Heart right ventricle (tissue), 16 donors: ENCODE data around the gene SEC14L5. TPM values are rescaled to one million over a fixed set of nuclear protein-coding genes. Genes with fewer than 3 reads are reported as not detected.
"Not testable (repeated sequence)": the region's sequence is repeated elsewhere in the genome, so short reads cannot be mapped to it uniquely, and the experiment has no call there.

Experiments used
- ATAC-seq, 8 donors: fragments of 200-7000 bp; cut with Tn5 transposase; one replicate each; pipeline ENCODE4 v1.9.1; 2020; ENCODE audit warnings: mild to moderate bottlenecking in 8 of 8, moderate library complexity in 8 of 8, moderate number of reproducible peaks in 1 of 8
- DNase-seq, 2 donors: peaks; one replicate each; pipeline ENCODE4 v3.0.0-alpha.2; 2020
- H3K27ac ChIP-seq, 10 donors: fragments of 200-600 bp; sonication (generic) in 2 of 10; one replicate each; pipeline versions ENCODE4 v1.5.0 to v1.8.0; 2020 to 2022; ENCODE audit warnings: mild to moderate bottlenecking in 3 of 10
- H3K27me3 ChIP-seq, 7 donors: fragments of 200-600 bp; one replicate each; pipeline ENCODE4 v1.8.0; 2021 to 2022; ENCODE audit warnings: mild to moderate bottlenecking in 2 of 7
- H3K36me3 ChIP-seq, 9 donors: fragments of 200-600 bp; sonication (generic) in 1 of 9; one replicate each; pipeline versions ENCODE4 v1.5.0 to v1.8.0; 2020 to 2022; ENCODE audit warnings: mild to moderate bottlenecking in 2 of 9
- H3K4me1 ChIP-seq, 9 donors: fragments of 200-600 bp; sonication (generic) in 1 of 9; one replicate each; pipeline versions ENCODE4 v1.5.0 to v1.8.0; 2020 to 2022; ENCODE audit warnings: mild to moderate bottlenecking in 4 of 9
- H3K4me3 ChIP-seq, 10 donors: fragments of 200-600 bp; sonication (generic) in 2 of 10; one replicate each; pipeline versions ENCODE4 v1.5.0 to v1.8.0; 2020 to 2022; ENCODE audit warnings: mild to moderate bottlenecking in 7 of 10, moderate library complexity in 2 of 10
- H3K9me3 ChIP-seq, 11 donors: fragments of 200-600 bp in 10 of 11; sonication (generic) in 2 of 11; one replicate each; pipeline versions ENCODE4 v1.5.0 to v1.8.0; 2013 to 2022; ENCODE audit warnings: mild to moderate bottlenecking in 2 of 11, control low read depth in 1 of 11, moderate library complexity in 1 of 11
- WGBS, 2 donors: extraction: QIAGEN DNeasy Blood & Tissue Kit; methylation state at CpG; one replicate each; pipeline ENCODE4 v1.1.7; 2013; ENCODE audit warnings: inconsistent platforms in 1 of 2; 5-methylcytosine and 5-hydroxymethylcytosine counted together
- intact Hi-C, 10 donors: fragments of 100-400 bp; cut with DNase I; formaldehyde crosslinking; loops; one replicate each; pipeline versions ENCODE4 v1.11.1 to v1.14.2; 2022
- polyA plus RNA-seq, 2 donors: library from polyadenylated mRNA; stranded (reverse); fragments of 200-250 nt; gene quantifications; one replicate each; pipeline ENCODE4 v1.2.3, GENCODE V29; 2013
- total RNA-seq, 10 donors: library from RNA; stranded (reverse); fragmentation: NEBNext Ultra II Directional in 3 of 10; extraction: Animal tissue kit (Norgen Biotek cat#: 25700) in 3 of 10; gene quantifications; one replicate each; pipeline versions ENCODE4 v1.2.1 to v1.2.4, GENCODE V29; 2021 to 2023
- TF ChIP-seq, protein P1 (sequence below), 9 donors: fragments of 200-600 bp; sonication (generic) in 2 of 9; IDR thresholded peaks; one replicate each; pipeline versions ENCODE4 v1.5.0 to v1.8.0; 2021 to 2022; ENCODE audit warnings: antibody characterized with exemption in 9 of 9, mild to moderate bottlenecking in 5 of 9, moderate library complexity in 1 of 9
- donor health status: Arrhythmogenic right ventricular cardiomyopathy.
- donor health status: ischemic (EF 13 %, LVEDD 7.1; RV severe dilation, severe dysfunction).
- donor health status: healthy with polysubstance abuse.
- donor health status: DM: no; HTN: yes; CAD: no.
- donor health status: DM: no; HTN: no; CAD: no.
- donor health status: ischemic (EF 25% LVEDD 6.9; RV normal size, moderate dysfunction).
- donor health status: ischemic (EF 25% LVEDD 5.7; RV mildly dilated, moderate dysfunction).
- donor health status: healthy.
- donor health status: DM: yes; HTN: yes; CAD: no.
- donor health status: Ischemic cardiomyopathy.
- donor health status: ischemic (EF 35%, LVEDD 5.7; RV mildly dilated, moderate dysfunction).
- donor health status: nonischemic (EF 11% LVEDD 7.7; RV severe dilation, severe dysfunction).
- donor health status: DM: yes; HTN: yes; CAD: no.
- donor health status: PGD.
- donor health status: ischemic (EF 29% LVEDD 5.4; RV normal size, mild dysfunction).
- donor health status: nonischemic (EF 23%, LVEDD 6.1; RV moderate dilation, normal function).

Gene SEC14L5
- total and polyA plus RNA-seq, 12 donors, result 0.04 to 28.4 (median 11.0) TPM

DNA sequence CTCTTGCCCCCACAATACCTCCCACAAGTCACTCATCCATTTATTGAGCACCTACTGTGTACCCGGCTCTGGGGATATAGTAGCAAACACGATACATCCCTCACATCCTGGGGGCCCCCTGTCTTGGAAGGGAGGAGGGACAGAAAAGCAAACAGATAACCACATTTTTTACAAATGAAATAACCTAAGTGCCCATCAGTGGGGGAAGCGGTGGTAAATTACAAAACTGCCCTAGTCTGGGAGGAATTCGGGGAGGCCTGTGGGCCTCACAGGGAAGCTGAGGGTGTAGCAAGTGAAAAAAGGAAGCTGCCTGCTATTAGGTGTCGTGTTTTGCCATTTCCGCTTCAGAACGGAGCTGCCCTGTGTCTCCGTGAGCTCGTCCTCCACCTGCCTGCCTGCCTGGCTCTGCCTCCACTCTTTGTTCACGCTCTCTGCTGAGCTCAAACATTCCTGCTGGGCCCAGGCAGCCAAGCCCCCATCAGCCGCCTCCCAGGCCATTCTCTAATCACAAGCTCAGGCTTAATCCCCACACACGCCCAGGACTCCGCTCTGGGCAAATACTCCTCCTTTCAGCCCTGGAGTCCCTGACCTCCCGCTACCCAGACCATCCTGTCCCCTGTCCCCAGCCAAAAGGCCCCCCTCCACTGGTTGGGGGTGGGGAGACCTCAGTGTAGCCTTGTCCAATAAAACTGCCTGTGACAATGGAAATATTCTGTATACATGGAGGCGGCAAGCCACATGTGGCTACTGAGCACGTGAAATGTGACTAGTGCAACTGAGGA lies 10.2 kb upstream of the SEC14L5 start:
- Histone ChIP-seq H3K27ac (peak overlapping the region in 1 of 10 donors; percentile 40), H3K4me3 (no peak overlapping the region), H3K4me1 (peaks cover 4 to 43% (median 24%) of the 10 kb centered on the region in 9 donors), H3K27me3 (peaks cover 0 to 3% (median 0%) of the 10 kb centered on the region in 7 donors), H3K36me3 (no peaks in the 10 kb centered on the region), H3K9me3 (no peaks in the 10 kb centered on the region)
- no peak for DNase-seq
- TF ChIP-seq, protein P1, sequence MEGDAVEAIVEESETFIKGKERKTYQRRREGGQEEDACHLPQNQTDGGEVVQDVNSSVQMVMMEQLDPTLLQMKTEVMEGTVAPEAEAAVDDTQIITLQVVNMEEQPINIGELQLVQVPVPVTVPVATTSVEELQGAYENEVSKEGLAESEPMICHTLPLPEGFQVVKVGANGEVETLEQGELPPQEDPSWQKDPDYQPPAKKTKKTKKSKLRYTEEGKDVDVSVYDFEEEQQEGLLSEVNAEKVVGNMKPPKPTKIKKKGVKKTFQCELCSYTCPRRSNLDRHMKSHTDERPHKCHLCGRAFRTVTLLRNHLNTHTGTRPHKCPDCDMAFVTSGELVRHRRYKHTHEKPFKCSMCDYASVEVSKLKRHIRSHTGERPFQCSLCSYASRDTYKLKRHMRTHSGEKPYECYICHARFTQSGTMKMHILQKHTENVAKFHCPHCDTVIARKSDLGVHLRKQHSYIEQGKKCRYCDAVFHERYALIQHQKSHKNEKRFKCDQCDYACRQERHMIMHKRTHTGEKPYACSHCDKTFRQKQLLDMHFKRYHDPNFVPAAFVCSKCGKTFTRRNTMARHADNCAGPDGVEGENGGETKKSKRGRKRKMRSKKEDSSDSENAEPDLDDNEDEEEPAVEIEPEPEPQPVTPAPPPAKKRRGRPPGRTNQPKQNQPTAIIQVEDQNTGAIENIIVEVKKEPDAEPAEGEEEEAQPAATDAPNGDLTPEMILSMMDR (IDR thresholded peaks at IDR 0.05), result no peak
- WGBS, 2 donors, result 55 to 61% methylated on average over 16 of the region's 16 CpGs
- intact Hi-C loops, result loop anchor here in 2 of 10 donors (5.0 to 10.0 kb wide), 2 partner anchors 63 to 76 kb away; no protein-coding TSS in a partner anchor
- no peak for ATAC-seq

DNA sequence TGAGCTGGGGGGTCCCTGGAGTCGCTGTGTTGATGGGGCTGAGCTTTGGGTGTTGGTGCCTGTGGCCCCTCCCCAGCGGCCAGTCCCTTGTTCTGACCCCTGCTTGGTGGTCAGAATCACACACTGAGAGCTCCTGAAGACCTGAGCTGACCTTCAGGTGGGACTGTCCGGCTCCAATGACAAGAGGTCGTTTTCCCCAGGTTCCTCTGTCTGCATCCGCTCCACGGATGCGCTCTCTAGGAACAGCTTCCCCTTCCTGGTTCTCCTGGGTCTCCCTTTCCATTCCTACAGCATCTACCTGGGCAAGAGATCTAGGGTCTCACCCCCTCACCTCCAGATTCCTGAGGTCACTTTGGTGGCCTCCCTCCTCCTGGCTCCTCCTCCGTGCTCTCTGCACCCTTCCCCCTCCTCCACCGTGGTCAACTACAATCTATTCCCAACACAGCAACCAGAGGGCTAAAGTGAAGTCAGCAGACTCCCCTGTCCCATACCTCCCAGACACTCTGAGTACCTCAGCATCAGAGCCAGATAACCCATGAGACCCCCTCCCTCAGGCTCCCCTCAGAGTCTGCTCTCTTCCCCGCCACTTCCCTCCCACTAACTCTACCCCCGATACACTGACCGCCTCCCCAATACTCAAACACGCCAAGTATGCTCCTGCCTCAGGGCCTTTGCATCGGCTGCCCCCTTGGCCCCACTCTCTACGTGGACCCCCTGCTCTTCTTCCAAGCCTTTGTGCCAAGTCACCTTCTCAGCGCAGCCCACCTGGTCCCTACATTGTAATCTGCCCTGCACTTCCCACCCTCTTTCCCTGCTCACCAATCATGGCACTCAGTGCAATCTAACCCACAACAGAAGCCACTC lies 9.0 kb upstream of the SEC14L5 start:
- no peaks in the 10 kb centered on the region for H3K36me3 ChIP-seq
- H3K4me3 ChIP-seq, result no peak overlapping the region
- no peaks in the 10 kb centered on the region for H3K9me3 ChIP-seq
- TF ChIP-seq, protein P1 (IDR thresholded peaks at IDR 0.05), result no peak
- no peak for DNase-seq
- WGBS, 2 donors, result 64 to 72% methylated on average over 16 of the region's 16 CpGs
- peaks cover 4 to 32% (median 17%) of the 10 kb centered on the region in 9 donors for H3K4me1 ChIP-seq
- peaks cover 0 to 3% (median 0%) of the 10 kb centered on the region in 7 donors for H3K27me3 ChIP-seq
- no peak for ATAC-seq
- intact Hi-C loops, result loop anchor here in 2 of 10 donors (5.0 to 10.0 kb wide), 2 partner anchors 64 to 77 kb away; no protein-coding TSS in a partner anchor
- H3K27ac ChIP-seq, result no peak overlapping the region

DNA sequence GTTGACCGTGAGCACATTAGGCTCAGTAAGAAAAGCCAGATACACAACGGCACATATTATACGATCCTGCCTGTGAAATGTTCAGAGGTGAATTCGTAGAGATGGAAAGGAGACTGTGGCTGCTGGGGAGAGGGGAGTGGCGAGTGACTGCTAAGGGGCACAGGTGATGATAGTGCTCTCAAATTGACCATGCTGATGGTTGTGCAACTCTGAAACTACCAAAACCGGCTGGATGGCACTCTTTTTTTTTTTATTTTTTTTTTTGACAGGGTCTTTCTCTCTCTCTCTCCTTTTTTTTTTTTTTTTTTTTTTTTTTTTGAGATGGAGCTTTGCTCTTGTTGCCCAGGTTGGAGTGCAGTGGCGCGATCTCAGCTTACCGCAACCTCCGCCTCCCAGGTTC lies 8.1 kb upstream of the SEC14L5 start:
- ATAC-seq, result no peak
- TF ChIP-seq, protein P1 (IDR thresholded peaks at IDR 0.05), result no peak
- H3K9me3 ChIP-seq, result no peaks in the 10 kb centered on the region
- DNase-seq, result no peak
- H3K27me3 ChIP-seq, result peaks cover 0 to 3% (median 0%) of the 10 kb centered on the region in 7 donors
- H3K27ac ChIP-seq, result no peak overlapping the region
- intact Hi-C loops, result loop anchor here in 4 of 10 donors (5.0 to 10.0 kb wide), 5 partner anchors 65 to 445 kb away; partner anchors contain the start of genes ANKS3 (in 1 of the 4) and DNAAF8 (in 1 of the 4)
- H3K36me3 ChIP-seq, result no peaks in the 10 kb centered on the region
- WGBS, 2 donors, result 65 to 71% methylated on average over 10 of the region's 10 CpGs
- no peak overlapping the region for H3K4me3 ChIP-seq
- H3K4me1 ChIP-seq, result peaks cover 2 to 23% (median 8%) of the 10 kb centered on the region in 9 donors

DNA sequence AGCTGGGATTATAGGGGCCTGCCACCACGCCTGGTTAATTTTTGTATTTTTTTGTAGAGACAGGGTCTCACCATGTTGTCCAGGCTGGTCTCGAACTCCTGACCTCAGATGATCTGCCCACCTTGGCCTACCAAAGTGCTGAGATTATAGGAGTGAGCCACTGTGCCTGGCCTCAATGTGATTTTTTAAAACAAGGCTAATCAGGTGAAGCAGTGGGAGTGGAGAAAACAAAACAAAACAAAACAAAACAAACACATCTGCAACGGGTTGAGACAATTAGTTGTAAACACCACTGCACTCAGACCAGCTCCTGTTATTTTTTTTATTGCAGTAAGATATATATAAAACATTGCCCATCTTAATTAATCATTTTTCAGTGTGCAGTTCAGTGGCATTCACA lies 6.5 kb upstream of the SEC14L5 start:
- H3K36me3 ChIP-seq, H3K4me3 ChIP-seq, H3K9me3 ChIP-seq, ATAC-seq, DNase-seq, H3K27ac ChIP-seq, H3K27me3 ChIP-seq: not testable (repeated sequence)
- H3K4me1 ChIP-seq, result peaks cover 0 to 14% (median 6%) of the 10 kb centered on the region in 9 donors
- 66 to 68% methylated on average over 3 of the region's 3 CpGs for WGBS, 2 donors
- intact Hi-C loops, result loop anchor here in 3 of 10 donors (10.0 kb wide), 3 partner anchors 217 to 447 kb away; partner anchors contain the start of genes ANKS3 (in 1 of the 3) and DNAAF8 (in 1 of the 3)
